GM23338 (cell line): ENCODE measurements around the gene CEP78. TPM values are rescaled to one million over a fixed set of nuclear protein-coding genes. Genes with fewer than 3 reads are reported as not detected.
"Not testable (repeated sequence)": the region's sequence is repeated elsewhere in the genome, so short reads cannot be mapped to it uniquely, and the experiment has no call there.

Experiments
- ATAC-seq: fragments of 200-7000 bp; cut with Tn5 transposase; 3 replicates; pipeline ENCODE4 v1.9.1; 2020
- DNase-seq: peaks from one replicate; pipeline ENCODE4 v3.0.0-alpha.2; 2015; ENCODE audit warnings: low spot score
- H2AFZ ChIP-seq: fragments of 200-600 bp; sonication (generic); 2 replicates; pipeline ENCODE4 v1.8.0; 2016; ENCODE audit warnings: antibody characterized with exemption, mild to moderate bottlenecking, moderate library complexity
- H3F3A ChIP-seq: fragments of 200-600 bp; sonication (generic); replicated peaks from 2 replicates; pipeline ENCODE4 v1.8.0; 2017; ENCODE audit warnings: antibody characterized with exemption, mixed run types, low read depth
- H3K27ac ChIP-seq: fragments of 200-600 bp; sonication (generic); 2 replicates; pipeline ENCODE4 v1.6.1; 2016; ENCODE audit warnings: low read depth
- H3K27me3 ChIP-seq: fragments of 200-600 bp; sonication (generic); 2 replicates; pipeline ENCODE4 v1.8.0; 2016; ENCODE audit warnings: mild to moderate bottlenecking, mixed run types, moderate library complexity; ENCODE audit not compliant: insufficient read depth
- H3K36me3 ChIP-seq: fragments of 200-600 bp; sonication (generic); 2 replicates; pipeline ENCODE4 v1.8.0; 2016; ENCODE audit warnings: mild to moderate bottlenecking; ENCODE audit not compliant: insufficient read depth
- H3K4me1 ChIP-seq: fragments of 200-600 bp; sonication (generic); 2 replicates; pipeline ENCODE4 v1.8.0; 2016; ENCODE audit warnings: mild to moderate bottlenecking, moderate library complexity; ENCODE audit not compliant: insufficient read depth
- H3K4me2 ChIP-seq: fragments of 200-600 bp; sonication (generic); 2 replicates; pipeline ENCODE4 v1.7.1; 2017; ENCODE audit warnings: mixed run types
- H3K4me3 ChIP-seq: fragments of 200-600 bp; sonication (generic); 2 replicates; pipeline ENCODE4 v1.6.1; 2016; ENCODE audit warnings: mixed run types
- H3K79me2 ChIP-seq: fragments of 200-600 bp; sonication (generic); replicated peaks from 2 replicates; pipeline ENCODE4 v1.8.0; 2017; ENCODE audit warnings: mild to moderate bottlenecking; ENCODE audit not compliant: insufficient read depth
- H3K9me2 ChIP-seq: fragments of 200-600 bp; sonication (generic); 2 replicates; pipeline ENCODE4 v1.8.0; 2017; ENCODE audit not compliant: insufficient read depth
- H4K20me1 ChIP-seq: fragments of 200-600 bp; sonication (generic); replicated peaks from 2 replicates; pipeline ENCODE4 v1.8.0; 2017; ENCODE audit warnings: mild to moderate bottlenecking; ENCODE audit not compliant: insufficient read depth
- H3K27ac Mint-ChIP-seq: 2 replicates; pipeline ENCODE4 v1.8.0; 2020; ENCODE audit warnings: inconsistent platforms, mild to moderate bottlenecking, moderate library complexity, mixed read lengths
- H3K27me3 Mint-ChIP-seq: 3 replicates; pipeline ENCODE4 v1.8.0; 2022; ENCODE audit warnings: low read depth, mild to moderate bottlenecking, moderate library complexity, mixed read lengths, inconsistent platforms; ENCODE audit not compliant: insufficient read depth, poor library complexity
- H3K36me3 Mint-ChIP-seq: 3 replicates; pipeline ENCODE4 v1.8.0; 2021; ENCODE audit warnings: low read depth, mild to moderate bottlenecking, inconsistent platforms, moderate library complexity, mixed read lengths
- H3K4me1 Mint-ChIP-seq: 3 replicates; pipeline ENCODE4 v1.8.0; 2020; ENCODE audit warnings: mild to moderate bottlenecking, inconsistent platforms, mixed read lengths
- H3K4me3 Mint-ChIP-seq: 3 replicates; pipeline ENCODE4 v1.8.0; 2021; ENCODE audit warnings: moderate library complexity, mild to moderate bottlenecking, inconsistent platforms, mixed read lengths
- H3K9me3 Mint-ChIP-seq: 3 replicates; pipeline ENCODE4 v1.8.0; 2020; ENCODE audit warnings: moderate library complexity, mild to moderate bottlenecking, inconsistent platforms, mixed read lengths
- ETS1 ChIP-seq: IDR thresholded peaks from 2 replicates; pipeline ENCODE4 v1.6.1; 2016; ENCODE audit warnings: antibody characterized with exemption
- EZH2phosphoT487 ChIP-seq: fragments of 200-600 bp; sonication (generic); IDR thresholded peaks from one replicate; pipeline ENCODE4 v1.8.1; 2018; ENCODE audit warnings: antibody characterized with exemption; ENCODE audit not compliant: unreplicated experiment
- NANOG ChIP-seq: IDR thresholded peaks from 2 replicates; pipeline ENCODE4 v1.6.1; 2016; ENCODE audit warnings: antibody characterized with exemption, borderline replicate concordance
- ZNF114 ChIP-seq: fragments of 250-450 bp; sonication (Bioruptor Pico); IDR thresholded peaks from 2 replicates; pipeline ENCODE4 v1.5.0; 2020; ENCODE audit warnings: mild to moderate bottlenecking, moderate library complexity
- ZNF331 ChIP-seq: fragments of 250-450 bp; sonication (Bioruptor Pico); IDR thresholded peaks from 2 replicates; pipeline ENCODE4 v1.5.0; 2020; ENCODE audit warnings: low read depth, mild to moderate bottlenecking, moderate library complexity
- polyA plus RNA-seq: library from polyadenylated mRNA; unstranded; fragments of >200 nt; fragmentation: Nextera tagmentation; extraction: Ambion mirVana; gene quantifications from 2 replicates; pipeline ENCODE4 v1.2.1, GENCODE V29; 2016
- total RNA-seq: library from RNA; depleted of rRNA; stranded (reverse); fragments of >200 nt; shearing (Covaris generic); gene quantifications from 2 replicates; pipeline ENCODE4 v1.2.3, GENCODE V29; 2014
- TF ChIP-seq, protein P1 (sequence below): fragments of 250-450 bp; sonication (Bioruptor Pico); IDR thresholded peaks from 2 replicates; pipeline ENCODE4 v1.5.0; 2020; ENCODE audit warnings: mild to moderate bottlenecking, moderate library complexity

CEP78 gene
- total and polyA plus RNA-seq, 2 experiments from 2014 or later: 19.9 to 48.3 TPM

DNA sequence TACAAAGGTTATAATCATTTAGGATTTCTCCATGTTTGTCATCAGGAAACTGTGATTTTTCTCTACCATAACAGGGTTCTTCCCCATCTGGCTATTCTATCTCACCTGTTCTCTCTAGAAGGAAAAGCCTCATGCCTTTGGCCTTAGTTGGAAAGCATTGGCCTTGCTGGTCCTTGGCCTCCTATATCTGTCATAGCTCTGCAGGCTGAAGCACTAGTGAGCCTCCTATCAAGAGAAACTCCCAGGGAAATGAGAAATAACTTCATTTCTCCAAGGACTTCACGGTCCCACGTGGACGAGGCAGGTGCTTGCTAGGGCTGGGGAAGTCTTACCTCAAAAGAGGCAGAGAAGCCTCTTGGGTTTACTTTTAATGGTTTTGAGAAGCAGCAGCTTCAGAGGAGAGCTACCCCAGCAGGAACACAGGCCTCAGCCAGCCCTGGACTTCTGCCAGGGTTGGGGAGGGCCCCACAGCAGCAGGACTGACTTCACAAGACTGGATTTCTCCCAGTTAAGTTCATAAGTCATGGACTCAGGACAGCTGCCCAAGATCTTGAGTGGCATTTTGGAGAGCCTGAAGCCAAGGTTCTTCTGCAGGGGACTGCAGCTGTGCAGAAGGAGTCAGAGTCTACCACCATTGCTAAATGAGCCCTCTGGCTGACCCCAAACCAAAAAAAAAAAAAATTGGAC, 45.2 kb downstream of the CEP78 start:
- Histone ChIP-seq H3K4me2 (no peak overlapping the region), H3F3A (no peaks in the 10 kb centered on the region), H3K27me3 (no peaks in the 10 kb centered on the region), H4K20me1 (no peaks in the 10 kb centered on the region), H3K4me3 (no peak overlapping the region), H3K9me2 (no peaks in the 10 kb centered on the region), H2AFZ (no peak overlapping the region), H3K36me3 (no peaks in the 10 kb centered on the region), H3K4me1 (no peaks in the 10 kb centered on the region), H3K79me2 (no peaks in the 10 kb centered on the region), H3K27ac (no peak overlapping the region)
- Mint-ChIP-seq H3K4me3 (no peak overlapping the region), H3K9me3 (no peaks in the 10 kb centered on the region; the same call in 1 of the 3 replicates), H3K27ac (no peak overlapping the region), H3K36me3 (peaks cover 2% of the 10 kb centered on the region; the same call in 1 of the 3 replicates), H3K4me1 (peaks cover 3% of the 10 kb centered on the region; the same call in 1 of the 3 replicates), H3K27me3 (no peaks in the 10 kb centered on the region)
- no peak for TF ChIP-seq EZH2phosphoT487
- no peak for TF ChIP-seq ETS1
- TF ChIP-seq, protein P1, sequence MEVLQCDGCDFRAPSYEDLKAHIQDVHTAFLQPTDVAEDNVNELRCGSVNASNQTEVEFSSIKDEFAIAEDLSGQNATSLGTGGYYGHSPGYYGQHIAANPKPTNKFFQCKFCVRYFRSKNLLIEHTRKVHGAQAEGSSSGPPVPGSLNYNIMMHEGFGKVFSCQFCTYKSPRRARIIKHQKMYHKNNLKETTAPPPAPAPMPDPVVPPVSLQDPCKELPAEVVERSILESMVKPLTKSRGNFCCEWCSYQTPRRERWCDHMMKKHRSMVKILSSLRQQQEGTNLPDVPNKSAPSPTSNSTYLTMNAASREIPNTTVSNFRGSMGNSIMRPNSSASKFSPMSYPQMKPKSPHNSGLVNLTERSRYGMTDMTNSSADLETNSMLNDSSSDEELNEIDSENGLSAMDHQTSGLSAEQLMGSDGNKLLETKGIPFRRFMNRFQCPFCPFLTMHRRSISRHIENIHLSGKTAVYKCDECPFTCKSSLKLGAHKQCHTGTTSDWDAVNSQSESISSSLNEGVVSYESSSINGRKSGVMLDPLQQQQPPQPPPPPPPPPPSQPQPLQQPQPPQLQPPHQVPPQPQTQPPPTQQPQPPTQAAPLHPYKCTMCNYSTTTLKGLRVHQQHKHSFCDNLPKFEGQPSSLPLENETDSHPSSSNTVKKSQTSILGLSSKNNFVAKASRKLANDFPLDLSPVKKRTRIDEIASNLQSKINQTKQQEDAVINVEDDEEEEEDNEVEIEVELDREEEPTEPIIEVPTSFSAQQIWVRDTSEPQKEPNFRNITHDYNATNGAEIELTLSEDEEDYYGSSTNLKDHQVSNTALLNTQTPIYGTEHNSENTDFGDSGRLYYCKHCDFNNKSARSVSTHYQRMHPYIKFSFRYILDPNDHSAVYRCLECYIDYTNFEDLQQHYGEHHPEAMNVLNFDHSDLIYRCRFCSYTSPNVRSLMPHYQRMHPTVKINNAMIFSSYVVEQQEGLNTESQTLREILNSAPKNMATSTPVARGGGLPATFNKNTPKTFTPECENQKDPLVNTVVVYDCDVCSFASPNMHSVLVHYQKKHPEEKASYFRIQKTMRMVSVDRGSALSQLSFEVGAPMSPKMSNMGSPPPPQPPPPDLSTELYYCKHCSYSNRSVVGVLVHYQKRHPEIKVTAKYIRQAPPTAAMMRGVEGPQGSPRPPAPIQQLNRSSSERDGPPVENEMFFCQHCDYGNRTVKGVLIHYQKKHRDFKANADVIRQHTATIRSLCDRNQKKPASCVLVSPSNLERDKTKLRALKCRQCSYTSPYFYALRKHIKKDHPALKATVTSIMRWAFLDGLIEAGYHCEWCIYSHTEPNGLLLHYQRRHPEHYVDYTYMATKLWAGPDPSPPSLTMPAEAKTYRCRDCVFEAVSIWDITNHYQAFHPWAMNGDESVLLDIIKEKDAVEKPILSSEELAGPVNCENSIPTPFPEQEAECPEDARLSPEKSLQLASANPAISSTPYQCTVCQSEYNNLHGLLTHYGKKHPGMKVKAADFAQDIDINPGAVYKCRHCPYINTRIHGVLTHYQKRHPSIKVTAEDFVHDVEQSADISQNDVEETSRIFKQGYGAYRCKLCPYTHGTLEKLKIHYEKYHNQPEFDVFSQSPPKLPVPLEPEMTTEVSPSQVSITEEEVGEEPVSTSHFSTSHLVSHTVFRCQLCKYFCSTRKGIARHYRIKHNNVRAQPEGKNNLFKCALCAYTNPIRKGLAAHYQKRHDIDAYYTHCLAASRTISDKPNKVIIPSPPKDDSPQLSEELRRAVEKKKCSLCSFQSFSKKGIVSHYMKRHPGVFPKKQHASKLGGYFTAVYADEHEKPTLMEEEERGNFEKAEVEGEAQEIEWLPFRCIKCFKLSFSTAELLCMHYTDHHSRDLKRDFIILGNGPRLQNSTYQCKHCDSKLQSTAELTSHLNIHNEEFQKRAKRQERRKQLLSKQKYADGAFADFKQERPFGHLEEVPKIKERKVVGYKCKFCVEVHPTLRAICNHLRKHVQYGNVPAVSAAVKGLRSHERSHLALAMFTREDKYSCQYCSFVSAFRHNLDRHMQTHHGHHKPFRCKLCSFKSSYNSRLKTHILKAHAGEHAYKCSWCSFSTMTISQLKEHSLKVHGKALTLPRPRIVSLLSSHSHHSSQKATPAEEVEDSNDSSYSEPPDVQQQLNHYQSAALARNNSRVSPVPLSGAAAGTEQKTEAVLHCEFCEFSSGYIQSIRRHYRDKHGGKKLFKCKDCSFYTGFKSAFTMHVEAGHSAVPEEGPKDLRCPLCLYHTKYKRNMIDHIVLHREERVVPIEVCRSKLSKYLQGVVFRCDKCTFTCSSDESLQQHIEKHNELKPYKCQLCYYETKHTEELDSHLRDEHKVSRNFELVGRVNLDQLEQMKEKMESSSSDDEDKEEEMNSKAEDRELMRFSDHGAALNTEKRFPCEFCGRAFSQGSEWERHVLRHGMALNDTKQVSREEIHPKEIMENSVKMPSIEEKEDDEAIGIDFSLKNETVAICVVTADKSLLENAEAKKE (CRISPR knock-in tag): no peak
- TF ChIP-seq ZNF331: no peak
- no peak for TF ChIP-seq ZNF114
- TF ChIP-seq NANOG: no peak
- ATAC-seq (no peak), DNase-seq (no peak)

GRCh38 chr9:78284181-78284580, 48.3 kb downstream of the CEP78 start:
- H3K4me1 Mint-ChIP-seq, H3K79me2 ChIP-seq, H3K4me3 Mint-ChIP-seq, H4K20me1 ChIP-seq, H3K4me1 ChIP-seq, H3K27me3 Mint-ChIP-seq, H3F3A ChIP-seq, H3K36me3 ChIP-seq, H3K27me3 ChIP-seq, H3K9me2 ChIP-seq, H3K4me3 ChIP-seq, H3K36me3 Mint-ChIP-seq, H3K27ac Mint-ChIP-seq, H3K9me3 Mint-ChIP-seq, ATAC-seq, H2AFZ ChIP-seq, DNase-seq, H3K27ac ChIP-seq, H3K4me2 ChIP-seq: not testable (repeated sequence)
